Testis (tissue), 3 donors: ENCODE data around the gene STYXL2. TPM values are rescaled to one million over a fixed set of nuclear protein-coding genes. Genes with fewer than 3 reads are reported as not detected.

Experiments
- DNase-seq: peaks from one replicate; pipeline ENCODE4 v3.0.0-alpha.2; 2019
- H3K27ac ChIP-seq, 2 donors: fragments of 200-600 bp; sonication (generic); one replicate each; pipeline ENCODE4 v1.5.1; 2019
- H3K27me3 ChIP-seq: fragments of 200-600 bp; sonication (generic); one replicate; pipeline ENCODE4 v1.5.1; 2019
- H3K36me3 ChIP-seq: fragments of 200-600 bp; sonication (generic); one replicate; pipeline ENCODE4 v1.5.1; 2017; ENCODE audit warnings: low read depth; ENCODE audit errors: missing control alignments
- H3K4me1 ChIP-seq: fragments of 200-600 bp; sonication (generic); one replicate; pipeline ENCODE4 v1.5.1; 2019
- H3K4me3 ChIP-seq, 2 donors: fragments of 200-600 bp; sonication (generic); one replicate each; pipeline ENCODE4 v1.5.1; 2017 to 2019
- H3K9me3 ChIP-seq: fragments of 200-600 bp; sonication (generic); one replicate; pipeline ENCODE4 v1.5.1; 2017
- POLR2A ChIP-seq: fragments of 450-650 bp; IDR thresholded peaks from one replicate; pipeline ENCODE4 v1.6.1; 2017; ENCODE audit warnings: antibody characterized with exemption, mild to moderate bottlenecking, moderate library complexity
- WGBS, 2 donors: methylation state at CpG; one replicate each; pipeline ENCODE4 v1.1.5; 2018; 5-methylcytosine and 5-hydroxymethylcytosine counted together
- intact Hi-C: fragments of 100-400 bp; cut with DNase I; formaldehyde crosslinking; loops from one replicate; pipeline ENCODE4 v1.15.1; 2023; ENCODE audit warnings: low total_unique reads
- polyA plus RNA-seq: library from polyadenylated mRNA; stranded (reverse); fragments of 350-450 nt; fragmentation: Illumina TruSeq; extraction: RNeasy Lipid Tissue Mini Kit (QIAGEN cat#74804); gene quantifications from one replicate; pipeline ENCODE4 v1.2.3, GENCODE V29; 2014; ENCODE audit warnings: low read depth, low replicate concordance; ENCODE audit not compliant: insufficient read depth
- total RNA-seq, 2 donors: library from RNA; depleted of rRNA; stranded (reverse); fragments of >200 nt; gene quantifications; one replicate each; pipeline ENCODE4 v1.2.3, GENCODE V29; 2016
- TF ChIP-seq, protein P1 (sequence below), 3 experiments: fragments of 450-650 bp in 2 of 3; fragments of 200-600 bp in 1 of 3; sonication (generic) in 1 of 3; IDR thresholded peaks; one replicate each; pipeline ENCODE4 v1.5.1; 2016 to 2019; ENCODE audit warnings: antibody characterized with exemption in 3 of 3, mild to moderate bottlenecking in 2 of 3, moderate library complexity in 1 of 3

Gene STYXL2
- total and polyA plus RNA-seq, 3 donors from 2014 or later = 0.19 to 1.0 (median 0.99) TPM

DNA sequence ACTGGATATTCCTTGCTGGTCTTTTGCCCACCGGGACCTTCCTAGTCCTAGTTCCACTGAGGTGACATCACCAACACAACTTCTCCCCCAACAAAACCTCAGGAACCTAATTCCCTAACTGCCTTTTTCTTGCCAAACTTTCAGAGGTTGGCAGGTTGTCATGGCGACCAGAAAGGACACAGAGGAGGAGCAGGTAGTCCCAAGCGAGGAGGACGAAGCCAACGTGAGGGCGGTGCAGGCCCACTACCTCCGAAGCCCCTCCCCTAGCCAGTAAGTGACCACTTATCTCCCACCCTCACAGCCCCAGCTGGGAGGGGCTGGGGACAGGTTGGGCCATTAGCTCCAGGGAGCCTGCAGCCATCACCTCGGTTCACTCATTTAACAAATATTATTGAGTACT lies 815 bp downstream of the STYXL2 start:
- Histone ChIP-seq H3K9me3 (no peaks in the 10 kb centered on the region), H3K4me1 (no peaks in the 10 kb centered on the region), H3K27ac (no peak overlapping the region), H3K27me3 (no peaks in the 10 kb centered on the region), H3K4me3 (no peak overlapping the region), H3K36me3 (no peaks in the 10 kb centered on the region)
- no peak for DNase-seq
- TF ChIP-seq POLR2A = no peak
- TF ChIP-seq, protein P1, sequence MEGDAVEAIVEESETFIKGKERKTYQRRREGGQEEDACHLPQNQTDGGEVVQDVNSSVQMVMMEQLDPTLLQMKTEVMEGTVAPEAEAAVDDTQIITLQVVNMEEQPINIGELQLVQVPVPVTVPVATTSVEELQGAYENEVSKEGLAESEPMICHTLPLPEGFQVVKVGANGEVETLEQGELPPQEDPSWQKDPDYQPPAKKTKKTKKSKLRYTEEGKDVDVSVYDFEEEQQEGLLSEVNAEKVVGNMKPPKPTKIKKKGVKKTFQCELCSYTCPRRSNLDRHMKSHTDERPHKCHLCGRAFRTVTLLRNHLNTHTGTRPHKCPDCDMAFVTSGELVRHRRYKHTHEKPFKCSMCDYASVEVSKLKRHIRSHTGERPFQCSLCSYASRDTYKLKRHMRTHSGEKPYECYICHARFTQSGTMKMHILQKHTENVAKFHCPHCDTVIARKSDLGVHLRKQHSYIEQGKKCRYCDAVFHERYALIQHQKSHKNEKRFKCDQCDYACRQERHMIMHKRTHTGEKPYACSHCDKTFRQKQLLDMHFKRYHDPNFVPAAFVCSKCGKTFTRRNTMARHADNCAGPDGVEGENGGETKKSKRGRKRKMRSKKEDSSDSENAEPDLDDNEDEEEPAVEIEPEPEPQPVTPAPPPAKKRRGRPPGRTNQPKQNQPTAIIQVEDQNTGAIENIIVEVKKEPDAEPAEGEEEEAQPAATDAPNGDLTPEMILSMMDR (IDR thresholded peaks at IDR 0.05) = no peak
- WGBS, 2 donors = 89 to 95% methylated on average over 8 of the region's 8 CpGs
- intact Hi-C loops = no loop called here

DNA sequence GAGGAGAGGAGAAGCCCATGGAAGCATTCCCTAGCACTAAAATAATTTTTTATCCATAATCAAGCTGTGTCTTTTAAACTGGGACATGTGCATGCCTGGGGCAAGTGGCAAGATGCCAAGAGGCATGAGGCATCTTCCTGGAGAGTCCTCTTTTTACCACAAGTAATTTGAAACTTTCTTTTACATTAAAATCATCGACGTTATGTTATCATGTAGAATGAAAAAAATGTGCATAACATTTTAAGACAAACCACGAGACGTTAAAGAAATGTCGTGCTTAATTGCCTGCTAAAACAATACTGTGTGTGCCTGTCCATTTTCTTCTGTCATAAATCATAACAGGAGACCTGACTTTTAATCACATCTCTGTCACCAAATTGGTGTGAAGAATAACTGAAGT lies 1.5 kb downstream of the STYXL2 start:
- intact Hi-C loops = no loop called here
- 51 to 67% methylated on average over 5 of the region's 5 CpGs for WGBS, 2 donors
- H3K4me3 ChIP-seq = no peak overlapping the region
- H3K27ac ChIP-seq = no peak overlapping the region
- H3K4me1 ChIP-seq = no peaks in the 10 kb centered on the region
- H3K36me3 ChIP-seq = no peaks in the 10 kb centered on the region
- no peaks in the 10 kb centered on the region for H3K27me3 ChIP-seq
- no peaks in the 10 kb centered on the region for H3K9me3 ChIP-seq
- TF ChIP-seq, protein P1 (IDR thresholded peaks at IDR 0.05) = no peak
- TF ChIP-seq POLR2A = no peak
- DNase-seq = no peak

- no peak for TF ChIP-seq POLR2A
- TF ChIP-seq, protein P1 (IDR thresholded peaks at IDR 0.05) = no peak
- intact Hi-C loops = no loop called here
- no peaks in the 10 kb centered on the region for H3K9me3 ChIP-seq
- DNase-seq = no peak
- no peaks in the 10 kb centered on the region for H3K27me3 ChIP-seq
- no peak overlapping the region for H3K27ac ChIP-seq
- no peak overlapping the region for H3K4me3 ChIP-seq
- H3K4me1 ChIP-seq = no peaks in the 10 kb centered on the region
- H3K36me3 ChIP-seq = no peaks in the 10 kb centered on the region
- 93 to 96% methylated on average over 1 of the region's 1 CpG for WGBS, 2 donors
Observed at GRCh38 chr1:167099851-167100250, 6.0 kb downstream of the STYXL2 start.

DNA sequence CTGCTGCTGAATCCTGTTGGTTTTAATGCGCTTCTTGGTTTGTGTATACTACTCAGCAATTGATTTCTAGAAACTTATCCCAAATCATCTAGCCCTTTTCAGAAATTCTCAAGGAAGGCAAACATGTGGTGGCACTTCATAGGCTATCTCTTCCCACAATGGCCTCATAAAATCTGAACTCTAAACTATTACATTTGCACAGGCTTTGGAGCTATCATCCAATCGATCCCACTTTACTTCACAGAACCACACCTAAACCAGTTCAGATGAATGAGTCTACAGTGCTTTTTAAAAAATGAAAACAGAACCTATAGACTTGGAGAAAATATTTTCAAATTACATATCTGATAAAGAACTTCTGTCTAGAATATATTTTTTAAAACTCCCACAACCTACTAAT lies 6.9 kb downstream of the STYXL2 start:
- Histone ChIP-seq H3K27me3 (no peaks in the 10 kb centered on the region), H3K4me1 (no peaks in the 10 kb centered on the region), H3K36me3 (no peaks in the 10 kb centered on the region), H3K27ac (no peak overlapping the region), H3K4me3 (no peak overlapping the region), H3K9me3 (no peaks in the 10 kb centered on the region)
- 92 to 97% methylated on average over 2 of the region's 2 CpGs for WGBS, 2 donors
- DNase-seq = no peak
- intact Hi-C loops = no loop called here
- TF ChIP-seq POLR2A = no peak
- TF ChIP-seq, protein P1 (IDR thresholded peaks at IDR 0.05) = no peak

- TF ChIP-seq, protein P1 (IDR thresholded peaks at IDR 0.05) = no peak
- Histone ChIP-seq H3K27me3 (no peaks in the 10 kb centered on the region), H3K27ac (no peak overlapping the region), H3K36me3 (no peaks in the 10 kb centered on the region), H3K9me3 (no peaks in the 10 kb centered on the region), H3K4me1 (no peaks in the 10 kb centered on the region), H3K4me3 (no peak overlapping the region)
- intact Hi-C loops = no loop called here
- no peak for DNase-seq
- WGBS, 2 donors = 73 to 92% methylated on average over 2 of the region's 2 CpGs
Observed at GRCh38 chr1:167101754-167102153, 7.9 kb downstream of the STYXL2 start.
